ENCODE data around the gene BLM.
"Not testable (repeated sequence)": the region's sequence is repeated elsewhere in the genome, so short reads cannot be mapped to it uniquely, and the experiment has no call there.

BLM gene

GRCh38 chr15:90735923-90736322 lies 18.8 kb downstream of the BLM start:
- H3K4me3 ChIP-seq (ENCODE audit: low read depth, low read length): no peak overlapping the region
- H3K27me3 ChIP-seq (ENCODE audit: insufficient read depth, low read depth, severe bottlenecking): no peaks in the 10 kb centered on the region
- H3K36me3 ChIP-seq: peaks cover 13% of the 10 kb centered on the region
- DNase-seq: no peak
- TF ChIP-seq CTCF (IDR thresholded peaks at IDR 0.05; ENCODE audit: low read depth, low read length): no peak
- H3K27ac ChIP-seq: no peak overlapping the region
- no peaks in the 10 kb centered on the region for H3K9me3 ChIP-seq (ENCODE audit: severe bottlenecking)

- H3K27ac ChIP-seq; H3K9me3 ChIP-seq (ENCODE audit: severe bottlenecking); H3K27me3 ChIP-seq (ENCODE audit: insufficient read depth, low read depth, severe bottlenecking); H3K4me3 ChIP-seq (ENCODE audit: low read depth, low read length); H3K36me3 ChIP-seq; DNase-seq: not testable (repeated sequence)
These were observed 23.4 kb downstream of the BLM start for GRCh38 chr15:90740545-90740944.

- H3K36me3 ChIP-seq: no peaks in the 10 kb centered on the region
- no peak for TF ChIP-seq CTCF (IDR thresholded peaks at IDR 0.05; ENCODE audit: low read depth, low read length)
- DNase-seq: no peak
- H3K4me3 ChIP-seq (ENCODE audit: low read depth, low read length): no peak overlapping the region
- no peaks in the 10 kb centered on the region for H3K9me3 ChIP-seq (ENCODE audit: severe bottlenecking)
- no peaks in the 10 kb centered on the region for H3K27me3 ChIP-seq (ENCODE audit: insufficient read depth, low read depth, severe bottlenecking)
- no peak overlapping the region for H3K27ac ChIP-seq
These were observed 24.9 kb downstream of the BLM start for GRCh38 chr15:90742087-90742486.

GRCh38 chr15:90743407-90743806 lies 26.3 kb downstream of the BLM start:
- H3K36me3 ChIP-seq: no peaks in the 10 kb centered on the region; the same call in 1 of the 2 replicates
- DNase-seq: no peak
- no peaks in the 10 kb centered on the region for H3K9me3 ChIP-seq (ENCODE audit: severe bottlenecking)
- no peak for TF ChIP-seq CTCF (IDR thresholded peaks at IDR 0.05; ENCODE audit: low read depth, low read length)
- no peak overlapping the region for H3K4me3 ChIP-seq (ENCODE audit: low read depth, low read length)
- no peak overlapping the region for H3K27ac ChIP-seq
- H3K27me3 ChIP-seq (ENCODE audit: insufficient read depth, low read depth, severe bottlenecking): no peaks in the 10 kb centered on the region

- H3K36me3 ChIP-seq: peaks cover 4% of the 10 kb centered on the region
- no peak overlapping the region for H3K27ac ChIP-seq
- no peaks in the 10 kb centered on the region for H3K9me3 ChIP-seq (ENCODE audit: severe bottlenecking)
- DNase-seq: no peak
- H3K27me3 ChIP-seq (ENCODE audit: insufficient read depth, low read depth, severe bottlenecking): no peaks in the 10 kb centered on the region
- H3K4me3 ChIP-seq (ENCODE audit: low read depth, low read length): no peak overlapping the region
- no peak for TF ChIP-seq CTCF (IDR thresholded peaks at IDR 0.05; ENCODE audit: low read depth, low read length)
These were observed 27.7 kb downstream of the BLM start for GRCh38 chr15:90744759-90745402.

- no peak for TF ChIP-seq CTCF (IDR thresholded peaks at IDR 0.05; ENCODE audit: low read depth, low read length)
- Histone ChIP-seq H3K9me3 (ENCODE audit: severe bottlenecking) (no peaks in the 10 kb centered on the region), H3K36me3 (peaks cover 48% of the 10 kb centered on the region), H3K27ac (no peak overlapping the region), H3K27me3 (ENCODE audit: insufficient read depth, low read depth, severe bottlenecking) (no peaks in the 10 kb centered on the region), H3K4me3 (ENCODE audit: low read depth, low read length) (no peak overlapping the region)
- no peak for DNase-seq
These were observed 32.6 kb downstream of the BLM start for GRCh38 chr15:90749754-90750153.
